ENCODE results near the gene SFMBT1. TPM values are rescaled to one million over a fixed set of nuclear protein-coding genes. Genes with fewer than 3 reads are reported as not detected.

The SFMBT1 gene
- total RNA-seq, 1 experiment from 2014 or later, result 14.3 TPM

DNA sequence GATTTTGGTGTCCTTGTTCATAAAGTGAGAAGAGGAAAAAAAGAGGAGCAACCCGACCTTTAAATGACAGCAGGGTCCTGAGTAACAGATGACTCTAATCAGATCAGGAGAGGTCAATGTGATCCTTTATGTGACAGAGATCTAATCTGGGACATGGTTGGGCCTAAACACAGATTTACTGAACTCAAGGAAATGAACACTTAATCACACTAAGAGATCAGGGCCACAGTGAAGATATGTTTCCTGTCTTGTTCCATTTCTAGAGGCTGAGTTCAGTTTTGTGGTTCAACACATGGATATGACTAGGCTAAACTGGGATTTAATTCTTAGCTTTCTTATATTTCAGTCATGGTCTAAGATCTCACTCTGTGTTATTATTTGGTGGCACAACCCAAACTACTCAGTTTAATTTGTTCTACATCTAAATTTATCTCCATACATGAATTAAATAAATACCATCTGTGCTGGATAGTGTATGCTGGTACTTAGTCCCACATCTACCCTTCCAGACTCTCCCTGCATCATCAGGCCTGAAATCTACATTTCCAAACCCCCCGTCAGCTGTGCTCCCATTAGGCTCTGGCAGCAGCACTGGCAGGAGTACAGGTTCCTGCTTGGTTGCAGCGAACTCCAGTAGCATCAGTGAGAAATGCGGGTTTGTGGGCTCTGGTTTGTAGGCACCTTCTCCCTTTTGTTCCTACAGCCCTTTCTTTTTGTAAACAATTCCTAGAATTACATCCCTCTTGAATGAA lies 22.6 kb downstream of the SFMBT1 start:
- H3F3A ChIP-seq (ENCODE audit: insufficient read depth, low read depth), result no peaks in the 10 kb centered on the region
- H4K20me1 ChIP-seq (ENCODE audit: insufficient read depth), result no peaks in the 10 kb centered on the region
- no peaks in the 10 kb centered on the region for H3K27me3 ChIP-seq (ENCODE audit: insufficient read depth, low read depth)
- ChIA-PET CTCF (interaction anchor here (0.7 kb wide), 1 partner anchor 214 kb away, joined by 5 read pairs; no protein-coding TSS in a partner anchor), POLR2A (ENCODE audit: unreplicated experiment) (interaction anchor here (0.7 kb wide), 1 partner anchor 21 kb away, joined by 5 read pairs; no protein-coding TSS in a partner anchor)
- no peak overlapping the region for H3K27ac ChIP-seq
- H3K4me1 ChIP-seq (replicated peaks; ENCODE audit: insufficient read depth), result no peaks in the 10 kb centered on the region
- H3K4me3 ChIP-seq, result no peak overlapping the region
- BruUV-seq (replicated peaks), result no TSS peak
- TF ChIP-seq EZH2 (IDR thresholded peaks at IDR 0.05; ENCODE audit: low read depth), result no peak
- TF ChIP-seq, protein P1, sequence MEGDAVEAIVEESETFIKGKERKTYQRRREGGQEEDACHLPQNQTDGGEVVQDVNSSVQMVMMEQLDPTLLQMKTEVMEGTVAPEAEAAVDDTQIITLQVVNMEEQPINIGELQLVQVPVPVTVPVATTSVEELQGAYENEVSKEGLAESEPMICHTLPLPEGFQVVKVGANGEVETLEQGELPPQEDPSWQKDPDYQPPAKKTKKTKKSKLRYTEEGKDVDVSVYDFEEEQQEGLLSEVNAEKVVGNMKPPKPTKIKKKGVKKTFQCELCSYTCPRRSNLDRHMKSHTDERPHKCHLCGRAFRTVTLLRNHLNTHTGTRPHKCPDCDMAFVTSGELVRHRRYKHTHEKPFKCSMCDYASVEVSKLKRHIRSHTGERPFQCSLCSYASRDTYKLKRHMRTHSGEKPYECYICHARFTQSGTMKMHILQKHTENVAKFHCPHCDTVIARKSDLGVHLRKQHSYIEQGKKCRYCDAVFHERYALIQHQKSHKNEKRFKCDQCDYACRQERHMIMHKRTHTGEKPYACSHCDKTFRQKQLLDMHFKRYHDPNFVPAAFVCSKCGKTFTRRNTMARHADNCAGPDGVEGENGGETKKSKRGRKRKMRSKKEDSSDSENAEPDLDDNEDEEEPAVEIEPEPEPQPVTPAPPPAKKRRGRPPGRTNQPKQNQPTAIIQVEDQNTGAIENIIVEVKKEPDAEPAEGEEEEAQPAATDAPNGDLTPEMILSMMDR (conservative IDR thresholded peaks at IDR 0.05), result no peak
- no peaks in the 10 kb centered on the region for H3K9me3 ChIP-seq (ENCODE audit: insufficient read depth, low read depth)
- H3K79me2 ChIP-seq (ENCODE audit: low read depth), result peaks cover 16% of the 10 kb centered on the region
- intact Hi-C loops (cut with micrococcal nuclease; ENCODE audit: unreplicated experiment), result no loop called here
- H3K9me2 ChIP-seq (ENCODE audit: insufficient read depth), result no peaks in the 10 kb centered on the region
- H3K4me2 ChIP-seq, result no peak overlapping the region
- no peaks in the 10 kb centered on the region for H3K36me3 ChIP-seq (ENCODE audit: low read depth)
- no peak for DNase-seq
- H2AFZ ChIP-seq, result no peak overlapping the region

DNA sequence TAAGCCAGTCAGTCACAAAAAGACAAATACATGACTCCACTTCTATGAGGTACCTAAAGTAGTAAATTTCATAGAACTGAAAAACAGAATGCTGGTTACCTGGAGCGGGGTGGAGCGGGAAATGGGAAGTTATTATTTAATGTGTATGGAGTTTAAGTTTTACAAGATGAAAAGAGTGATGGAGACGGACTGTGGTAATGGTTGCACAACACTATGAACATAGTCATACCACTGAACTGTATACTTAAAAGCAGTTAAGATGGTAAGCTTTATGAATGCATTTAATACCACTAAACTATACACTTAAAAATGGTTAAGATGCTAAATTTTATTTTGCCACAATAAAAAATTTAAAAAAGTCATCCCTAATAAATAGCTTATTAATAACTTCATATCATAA lies 23.2 kb downstream of the SFMBT1 start:
- Histone ChIP-seq H3K36me3 (ENCODE audit: low read depth) (no peaks in the 10 kb centered on the region), H3F3A (ENCODE audit: insufficient read depth, low read depth) (no peaks in the 10 kb centered on the region), H3K4me3 (no peak overlapping the region), H3K9me3 (ENCODE audit: insufficient read depth, low read depth) (no peaks in the 10 kb centered on the region), H2AFZ (no peak overlapping the region), H3K4me1 (replicated peaks; ENCODE audit: insufficient read depth) (no peaks in the 10 kb centered on the region), H3K4me2 (no peak overlapping the region), H4K20me1 (ENCODE audit: insufficient read depth) (no peaks in the 10 kb centered on the region), H3K79me2 (ENCODE audit: low read depth) (peaks cover 16% of the 10 kb centered on the region), H3K27me3 (ENCODE audit: insufficient read depth, low read depth) (no peaks in the 10 kb centered on the region), H3K27ac (no peak overlapping the region), H3K9me2 (ENCODE audit: insufficient read depth) (no peaks in the 10 kb centered on the region)
- no TSS peak for BruUV-seq (replicated peaks)
- intact Hi-C loops (cut with micrococcal nuclease; ENCODE audit: unreplicated experiment), result no loop called here
- TF ChIP-seq, protein P1 (conservative IDR thresholded peaks at IDR 0.05), result no peak
- no peak for TF ChIP-seq EZH2 (IDR thresholded peaks at IDR 0.05; ENCODE audit: low read depth)
- no peak for DNase-seq
- CTCF ChIA-PET, result interaction anchor here (0.7 kb wide), 1 partner anchor 214 kb away, joined by 5 read pairs; no protein-coding TSS in a partner anchor
- POLR2A ChIA-PET (ENCODE audit: unreplicated experiment), result interaction anchor here (0.7 kb wide), 1 partner anchor 21 kb away, joined by 5 read pairs; no protein-coding TSS in a partner anchor

DNA sequence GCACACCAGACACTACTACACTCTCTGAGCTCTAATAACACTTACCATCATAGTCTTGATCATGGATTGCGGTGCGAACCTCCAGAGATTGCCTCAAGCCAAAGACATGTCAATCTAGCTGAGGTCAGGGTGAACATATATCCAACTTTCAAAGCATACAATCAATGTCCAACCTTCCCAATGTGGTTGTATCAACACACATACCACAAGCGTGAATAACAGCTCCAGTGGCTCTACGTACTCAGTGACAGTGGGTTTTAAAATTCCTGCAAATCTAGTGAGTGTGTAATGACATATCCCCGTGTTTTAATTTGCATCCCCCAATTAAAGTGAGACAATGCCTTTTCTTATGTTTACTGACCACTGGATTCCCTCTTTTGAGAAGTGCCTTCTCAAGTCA lies 29.6 kb downstream of the SFMBT1 start:
- CTCF ChIA-PET, result interaction anchor here (0.6 kb wide), 1 partner anchor 19 kb away, joined by 3 read pairs; no protein-coding TSS in a partner anchor
- intact Hi-C loops (cut with micrococcal nuclease; ENCODE audit: unreplicated experiment), result no loop called here
- no peak for DNase-seq

More for the DNA sequence above, 29.6 kb downstream of the SFMBT1 start:
- no peaks in the 10 kb centered on the region for H3K27me3 ChIP-seq (ENCODE audit: insufficient read depth, low read depth)
- no peaks in the 10 kb centered on the region for H3K4me1 ChIP-seq (replicated peaks; ENCODE audit: insufficient read depth)
- POLR2A ChIA-PET (ENCODE audit: unreplicated experiment), result interaction anchor here (0.5 kb wide), 1 partner anchor 838 kb away, joined by 9 read pairs; no protein-coding TSS in a partner anchor
- no TSS peak for BruUV-seq (replicated peaks)
- H3K36me3 ChIP-seq (ENCODE audit: low read depth), result no peaks in the 10 kb centered on the region
- H2AFZ ChIP-seq, result no peak overlapping the region
- H4K20me1 ChIP-seq (ENCODE audit: insufficient read depth), result no peaks in the 10 kb centered on the region; the same call in 1 of the 2 replicates
- 0 out of 2 replicates have a peak, but pooled peaks cover 8% of the 10 kb centered on the region for H3K79me2 ChIP-seq (ENCODE audit: low read depth)
- TF ChIP-seq, protein P1 (conservative IDR thresholded peaks at IDR 0.05), result no peak
- no peak for TF ChIP-seq EZH2 (IDR thresholded peaks at IDR 0.05; ENCODE audit: low read depth)
- no peaks in the 10 kb centered on the region for H3F3A ChIP-seq (ENCODE audit: insufficient read depth, low read depth)
- no peak overlapping the region for H3K27ac ChIP-seq
- no peaks in the 10 kb centered on the region for H3K9me3 ChIP-seq (ENCODE audit: insufficient read depth, low read depth)
- no peak overlapping the region for H3K4me3 ChIP-seq
- no peaks in the 10 kb centered on the region for H3K9me2 ChIP-seq (ENCODE audit: insufficient read depth)
- H3K4me2 ChIP-seq, result no peak overlapping the region

Measured in PC-9 (cell line).